GM20431 (cell line): ENCODE measurements around the gene MICAL1.

Experiments
- in situ Hi-C: fragments of 300-500 bp; cut with MseI, MboI; formaldehyde crosslinking; loops from one replicate; pipeline ENCODE4 v1.15.0; 2020; ENCODE audit warnings: low sequenced_read_pairs; ENCODE audit not compliant: unreplicated experiment

The MICAL1 gene

GRCh38 chr6:109455437-109456110, at the start of gene MICAL1:
Gene MICAL1, minus strand, starts transcription at chr6:109455772. Its CDS starts 1,576 bp downstream, at chr6:109454196.
- in situ Hi-C loops: no loop called here

- in situ Hi-C loops: no loop called here
Observed at GRCh38 chr6:109503327-109504224, 48.0 kb upstream of the MICAL1 start.

GRCh38 chr6:109498936-109499335, 43.4 kb upstream of the MICAL1 start:
- in situ Hi-C loops: no loop called here

- in situ Hi-C loops: no loop called here
Observed at GRCh38 chr6:109498052-109498451, 42.5 kb upstream of the MICAL1 start.

- in situ Hi-C loops: no loop called here
Observed at GRCh38 chr6:109496036-109496772, 40.6 kb upstream of the MICAL1 start.

GRCh38 chr6:109493865-109494264, 38.3 kb upstream of the MICAL1 start:
- in situ Hi-C loops: no loop called here

- in situ Hi-C loops: no loop called here
Observed at GRCh38 chr6:109491207-109491938, 35.8 kb upstream of the MICAL1 start.

- in situ Hi-C loops: no loop called here
Observed at GRCh38 chr6:109490713-109491112, 35.1 kb upstream of the MICAL1 start.

- in situ Hi-C loops: no loop called here
Observed at GRCh38 chr6:109488001-109488400, 32.4 kb upstream of the MICAL1 start.

- in situ Hi-C loops: no loop called here
Observed at GRCh38 chr6:109486068-109486467, 30.5 kb upstream of the MICAL1 start.

- in situ Hi-C loops: no loop called here
Observed at GRCh38 chr6:109485266-109485935, 29.8 kb upstream of the MICAL1 start.

GRCh38 chr6:109484122-109484521, 28.6 kb upstream of the MICAL1 start:
- in situ Hi-C loops: no loop called here

- in situ Hi-C loops: no loop called here
Observed at GRCh38 chr6:109483735-109484057, 28.1 kb upstream of the MICAL1 start.

GRCh38 chr6:109482905-109483734, 27.5 kb upstream of the MICAL1 start, which contains the start of gene ZBTB24:
Gene ZBTB24, minus strand, starts transcription at chr6:109483219. Its CDS starts 1,193 bp downstream, at chr6:109482026.
- in situ Hi-C loops: no loop called here

GRCh38 chr6:109480993-109481480, 25.5 kb upstream of the MICAL1 start:
- in situ Hi-C loops: no loop called here

- in situ Hi-C loops: no loop called here
Observed at GRCh38 chr6:109478841-109479624, 23.5 kb upstream of the MICAL1 start.

GRCh38 chr6:109478222-109478805, 22.7 kb upstream of the MICAL1 start:
- in situ Hi-C loops: no loop called here
